Right lobe of liver (tissue), 6 donors: ENCODE measurements around the gene SAMD4A. TPM values are rescaled to one million over a fixed set of nuclear protein-coding genes. Genes with fewer than 3 reads are reported as not detected.

Experiments
- ATAC-seq, 4 donors: fragments of 200-7000 bp; cut with Tn5 transposase; one replicate each; pipeline ENCODE4 v1.9.1; 2020; ENCODE audit warnings: mild to moderate bottlenecking in 4 of 4, moderate library complexity in 4 of 4
- DNase-seq, 3 donors: peaks; one replicate each; pipeline ENCODE4 v3.0.0-alpha.2; 2020
- H3K27ac ChIP-seq, 3 donors: fragments of 200-600 bp; one replicate each; pipeline ENCODE4 v1.8.0; 2022
- H3K27me3 ChIP-seq, 2 donors: fragments of 200-600 bp; one replicate each; pipeline ENCODE4 v1.8.0; 2022
- H3K36me3 ChIP-seq, 4 donors: fragments of 200-600 bp; sonication (generic) in 1 of 4; one replicate each; pipeline versions ENCODE4 v1.5.1 to v1.8.0; 2017 to 2022; ENCODE audit warnings: control low read depth in 1 of 4
- H3K4me1 ChIP-seq, 4 donors: fragments of 200-600 bp; sonication (generic) in 1 of 4; one replicate each; pipeline versions ENCODE4 v1.5.1 to v1.8.0; 2017 to 2022; ENCODE audit warnings: control low read depth in 1 of 4
- H3K4me3 ChIP-seq, 3 donors: fragments of 200-600 bp; one replicate each; pipeline ENCODE4 v1.8.0; 2022
- H3K9me3 ChIP-seq, 4 donors: fragments of 200-600 bp; sonication (generic) in 1 of 4; one replicate each; pipeline versions ENCODE4 v1.5.1 to v1.8.0; 2017 to 2022; ENCODE audit warnings: control low read depth in 1 of 4
- POLR2A ChIP-seq: fragments of 450-650 bp; IDR thresholded peaks from one replicate; pipeline ENCODE4 v1.6.1; 2017; ENCODE audit warnings: antibody characterized with exemption, mild to moderate bottlenecking
- WGBS: methylation state at CpG from one replicate; pipeline ENCODE4 v1.1.6; 2018; ENCODE audit warnings: low coverage, low lambda C conversion rate; ENCODE audit not compliant: insufficient coverage; ENCODE audit errors: missing lambda C conversion rate; 5-methylcytosine and 5-hydroxymethylcytosine counted together
- intact Hi-C, 2 donors: fragments of 100-400 bp; cut with DNase I; formaldehyde crosslinking; loops; one replicate each; pipeline versions ENCODE4 v1.11.2 to v1.14.1; 2022
- total RNA-seq, 6 experiments: library from RNA; depleted of rRNA in 2 of 6; stranded (reverse); fragments of >200 nt in 2 of 6; fragmentation: NEBNext Ultra II Directional in 3 of 6; extraction: Animal tissue kit (Norgen Biotek cat#: 25700) in 3 of 6; gene quantifications; one replicate each; pipeline versions ENCODE4 v1.1.0 to v1.2.4, GENCODE V29; 2016 to 2023
- TF ChIP-seq, protein P1 (sequence below), 4 donors: fragments of 200-600 bp in 3 of 4; fragments of 450-650 bp in 1 of 4; IDR thresholded peaks; one replicate each; pipeline versions ENCODE4 v1.5.1 to v1.8.0; 2016 to 2022; ENCODE audit warnings: antibody characterized with exemption in 4 of 4, mild to moderate bottlenecking in 2 of 4
- donor health status: DM: no; HTN: yes; CAD: no.
- donor health status: DM: no; HTN: no; CAD: no.
- donor health status: DM: no; HTN: no; CAD: no.
- donor health status: DM: no; HTN: yes; CAD: no.
- donor health status: DM: no; HTN: yes; CAD: no.

The SAMD4A gene
- total RNA-seq, 6 experiments from 2014 or later, result 16.7 to 31.9 (median 21.1) TPM

GRCh38 chr14:54532111-54533012, 34.6 kb upstream of the SAMD4A start:
- no peak overlapping the region for H3K4me3 ChIP-seq
- no peak overlapping the region for H3K27ac ChIP-seq
- peaks cover 0 to 2% (median under 1%) of the 10 kb centered on the region in 4 donors for H3K4me1 ChIP-seq
- no peak for TF ChIP-seq POLR2A
- TF ChIP-seq, protein P1, sequence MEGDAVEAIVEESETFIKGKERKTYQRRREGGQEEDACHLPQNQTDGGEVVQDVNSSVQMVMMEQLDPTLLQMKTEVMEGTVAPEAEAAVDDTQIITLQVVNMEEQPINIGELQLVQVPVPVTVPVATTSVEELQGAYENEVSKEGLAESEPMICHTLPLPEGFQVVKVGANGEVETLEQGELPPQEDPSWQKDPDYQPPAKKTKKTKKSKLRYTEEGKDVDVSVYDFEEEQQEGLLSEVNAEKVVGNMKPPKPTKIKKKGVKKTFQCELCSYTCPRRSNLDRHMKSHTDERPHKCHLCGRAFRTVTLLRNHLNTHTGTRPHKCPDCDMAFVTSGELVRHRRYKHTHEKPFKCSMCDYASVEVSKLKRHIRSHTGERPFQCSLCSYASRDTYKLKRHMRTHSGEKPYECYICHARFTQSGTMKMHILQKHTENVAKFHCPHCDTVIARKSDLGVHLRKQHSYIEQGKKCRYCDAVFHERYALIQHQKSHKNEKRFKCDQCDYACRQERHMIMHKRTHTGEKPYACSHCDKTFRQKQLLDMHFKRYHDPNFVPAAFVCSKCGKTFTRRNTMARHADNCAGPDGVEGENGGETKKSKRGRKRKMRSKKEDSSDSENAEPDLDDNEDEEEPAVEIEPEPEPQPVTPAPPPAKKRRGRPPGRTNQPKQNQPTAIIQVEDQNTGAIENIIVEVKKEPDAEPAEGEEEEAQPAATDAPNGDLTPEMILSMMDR (IDR thresholded peaks at IDR 0.05), result no peak
- no peaks in the 10 kb centered on the region for H3K9me3 ChIP-seq
- intact Hi-C loops, result no loop called here
- H3K27me3 ChIP-seq, result no peaks in the 10 kb centered on the region
- ATAC-seq, result no peak
- no peak for DNase-seq
- peaks cover 0 to 2% (median 0%) of the 10 kb centered on the region in 4 donors for H3K36me3 ChIP-seq
- WGBS, result 95% methylated on average over 3 of the region's 3 CpGs

DNA sequence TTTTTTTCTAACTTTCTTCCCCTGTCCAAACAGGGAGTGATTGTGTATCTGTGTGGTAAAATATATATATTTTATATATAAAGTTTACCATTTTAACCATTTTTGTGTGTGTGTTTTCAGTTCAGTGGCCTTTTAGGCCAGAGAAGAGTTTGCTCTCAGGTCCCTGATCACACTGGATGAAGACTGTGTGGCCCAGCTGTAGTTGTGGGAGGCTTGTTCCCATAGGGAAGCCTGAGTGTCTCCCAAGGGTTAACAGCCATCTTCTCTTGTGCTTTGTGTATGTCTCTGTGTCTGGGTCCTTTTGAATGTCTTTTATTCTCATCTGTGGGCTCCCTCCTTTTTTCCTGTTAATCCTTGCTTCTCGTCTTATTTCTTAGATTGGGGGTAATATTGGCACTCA, 33.8 kb upstream of the SAMD4A start:
- no peak for ATAC-seq
- intact Hi-C loops, result no loop called here
- WGBS, result 100% methylated on average over 1 of the region's 1 CpG

DNA sequence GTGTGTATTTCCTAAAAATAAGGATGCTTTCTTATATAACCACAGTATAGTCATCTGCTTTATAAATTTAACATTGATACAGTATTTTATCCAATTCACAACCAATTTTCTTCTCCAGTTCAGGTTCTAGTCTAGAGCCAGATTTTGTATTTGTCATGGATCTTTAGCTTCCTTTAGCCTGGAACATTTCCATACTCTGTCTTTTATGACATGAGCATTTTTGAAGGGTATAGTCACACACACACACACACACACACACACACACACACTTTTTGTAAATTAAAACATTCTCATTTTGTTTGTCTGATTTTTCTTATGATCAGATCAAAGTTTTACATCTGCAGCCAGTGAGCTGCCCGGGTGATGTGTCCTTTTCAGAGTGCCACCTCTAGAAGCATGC, 31.8 kb upstream of the SAMD4A start:
- Histone ChIP-seq H3K9me3 (no peaks in the 10 kb centered on the region), H3K36me3 (peaks cover 0 to 2% (median 0%) of the 10 kb centered on the region in 4 donors), H3K4me3 (no peak overlapping the region), H3K4me1 (peaks cover 0 to 10% (median 3%) of the 10 kb centered on the region in 4 donors), H3K27ac (no peak overlapping the region), H3K27me3 (no peaks in the 10 kb centered on the region)
- ATAC-seq (no peak), DNase-seq (no peak)
- intact Hi-C loops, result no loop called here
- WGBS, result 77% methylated on average over 1 of the region's 1 CpG
- TF ChIP-seq POLR2A, result no peak
- TF ChIP-seq, protein P1 (IDR thresholded peaks at IDR 0.05), result no peak

More for the DNA sequence above, 33.8 kb upstream of the SAMD4A start:
- Histone ChIP-seq H3K27ac (no peak overlapping the region), H3K36me3 (peaks cover 0 to 2% (median 0%) of the 10 kb centered on the region in 4 donors), H3K4me3 (no peak overlapping the region), H3K27me3 (no peaks in the 10 kb centered on the region), H3K9me3 (no peaks in the 10 kb centered on the region), H3K4me1 (peaks cover 0 to 8% (median 3%) of the 10 kb centered on the region in 4 donors)
- DNase-seq, result no peak
- TF ChIP-seq, protein P1 (IDR thresholded peaks at IDR 0.05), result no peak

GRCh38 chr14:54535646-54536045, 31.3 kb upstream of the SAMD4A start:
- peaks cover 0 to 2% (median 0%) of the 10 kb centered on the region in 4 donors for H3K36me3 ChIP-seq
- H3K4me1 ChIP-seq, result peaks cover 0 to 10% (median 3%) of the 10 kb centered on the region in 4 donors
- ATAC-seq (no peak), DNase-seq (no peak)
- H3K4me3 ChIP-seq, result no peak overlapping the region
- 51% methylated on average over 2 of the region's 2 CpGs for WGBS
- TF ChIP-seq, protein P1 (IDR thresholded peaks at IDR 0.05), result no peak
- no peak for TF ChIP-seq POLR2A
- H3K27me3 ChIP-seq, result no peaks in the 10 kb centered on the region
- H3K9me3 ChIP-seq, result no peaks in the 10 kb centered on the region
- intact Hi-C loops, result no loop called here
- no peak overlapping the region for H3K27ac ChIP-seq
